HL-60 (cell line): ENCODE results near the gene INSRR.

Source experiments
- DNase-seq, 2 experiments: peaks; one replicate each; pipeline ENCODE4 v3.0.0-alpha.2; 2010 to 2020; ENCODE audit warnings: low read depth in 1 of 2, low spot score in 1 of 2
- H3K27ac ChIP-seq: fragments of 250-450 bp; sonication (Bioruptor Pico); replicated peaks from 2 replicates; pipeline ENCODE4 v1.5.1; 2020; ENCODE audit warnings: mild to moderate bottlenecking, moderate library complexity
- H3K27me3 ChIP-seq: fragments of 250-450 bp; sonication (Bioruptor Pico); 2 replicates; pipeline ENCODE4 v1.5.1; 2021; ENCODE audit warnings: mild to moderate bottlenecking, moderate library complexity; ENCODE audit not compliant: insufficient read depth, poor library complexity, severe bottlenecking
- H3K4me3 ChIP-seq: replicated peaks from 2 replicates; pipeline ENCODE4 v1.5.1; 2011; ENCODE audit warnings: mild to moderate bottlenecking, control low read depth, low read length; ENCODE audit not compliant: insufficient read depth
- GABPA ChIP-seq: IDR thresholded peaks from 2 replicates; pipeline ENCODE4 v1.6.1; 2012; ENCODE audit warnings: low read depth
- POLR2AphosphoS5 ChIP-seq: IDR thresholded peaks from 2 replicates; pipeline ENCODE4 v1.6.1; 2012; ENCODE audit warnings: low read depth
- SPI1 ChIP-seq: IDR thresholded peaks from 2 replicates; pipeline ENCODE4 v1.6.1; 2012; ENCODE audit warnings: low read depth, mild to moderate bottlenecking, borderline replicate concordance
- TF ChIP-seq, protein P1 (sequence below): IDR thresholded peaks from 2 replicates; pipeline ENCODE4 v1.6.1; 2012; ENCODE audit warnings: low read depth; ENCODE audit not compliant: insufficient replicate concordance
- TF ChIP-seq, protein P2 (sequence below): IDR thresholded peaks from one replicate; pipeline ENCODE4 v1.5.1; 2011; ENCODE audit warnings: low read length, control low read depth, inconsistent platforms; ENCODE audit not compliant: insufficient read depth

INSRR gene

DNA sequence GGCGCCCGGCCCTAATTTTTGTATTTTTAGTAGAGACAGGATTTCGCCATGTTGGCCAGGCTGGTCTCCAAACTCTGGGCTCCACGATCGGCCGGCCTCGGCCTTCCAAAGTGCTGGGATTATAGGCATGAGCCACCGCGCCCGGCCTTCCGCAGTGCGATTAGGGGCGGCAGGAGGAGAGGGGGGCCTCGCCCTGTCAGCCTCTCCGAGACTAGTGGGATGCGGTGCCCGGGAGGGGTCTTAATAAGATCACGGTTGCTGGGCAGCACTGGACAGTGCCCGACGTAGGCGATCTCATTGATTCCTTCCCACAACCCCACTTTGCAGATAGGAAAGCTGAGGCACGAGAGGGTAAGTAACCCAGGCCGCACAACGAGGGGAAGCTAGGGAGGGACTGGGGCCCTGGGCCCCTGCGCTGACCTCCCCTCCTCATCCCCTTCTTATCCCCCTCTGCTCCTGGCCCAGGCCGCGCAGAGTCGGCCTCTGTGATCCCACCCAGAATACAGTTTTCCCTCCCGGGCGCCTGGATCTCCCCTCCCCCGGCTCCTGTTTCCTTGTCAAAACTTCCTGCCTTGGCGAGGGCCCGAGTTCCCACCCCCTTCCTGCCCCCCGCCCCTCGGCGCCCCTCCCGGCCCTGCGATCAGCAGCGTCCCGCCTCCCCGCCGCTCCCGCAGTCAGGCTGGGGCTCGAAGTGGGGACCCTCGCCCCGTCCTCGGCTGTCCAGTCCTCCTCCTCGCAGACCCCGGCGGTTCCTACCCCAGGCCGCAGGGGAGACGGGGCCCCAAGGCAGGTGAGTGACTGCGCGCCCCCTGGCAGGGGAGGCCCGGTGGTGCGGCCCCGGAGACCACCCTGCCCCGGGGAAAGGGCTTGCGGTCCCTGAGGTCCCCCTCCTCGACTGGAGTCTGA, 34.4 kb upstream of the INSRR start, which contains the start of gene PEAR1:
TSS of gene PEAR1 (plus strand) at position 671 of the 906 bp plus-strand sequence. CDS start 10,209 bp downstream, outside the sequence.
- Histone ChIP-seq H3K4me3 (no peak within 1 kb of the TSS), H3K27me3 (peaks cover 30% of the 10 kb centered on the region), H3K27ac (no peak within 1 kb of the TSS)
- TF ChIP-seq GABPA (no peak), SPI1 (no peak), POLR2AphosphoS5 (no peak)
- TF ChIP-seq, protein P1, sequence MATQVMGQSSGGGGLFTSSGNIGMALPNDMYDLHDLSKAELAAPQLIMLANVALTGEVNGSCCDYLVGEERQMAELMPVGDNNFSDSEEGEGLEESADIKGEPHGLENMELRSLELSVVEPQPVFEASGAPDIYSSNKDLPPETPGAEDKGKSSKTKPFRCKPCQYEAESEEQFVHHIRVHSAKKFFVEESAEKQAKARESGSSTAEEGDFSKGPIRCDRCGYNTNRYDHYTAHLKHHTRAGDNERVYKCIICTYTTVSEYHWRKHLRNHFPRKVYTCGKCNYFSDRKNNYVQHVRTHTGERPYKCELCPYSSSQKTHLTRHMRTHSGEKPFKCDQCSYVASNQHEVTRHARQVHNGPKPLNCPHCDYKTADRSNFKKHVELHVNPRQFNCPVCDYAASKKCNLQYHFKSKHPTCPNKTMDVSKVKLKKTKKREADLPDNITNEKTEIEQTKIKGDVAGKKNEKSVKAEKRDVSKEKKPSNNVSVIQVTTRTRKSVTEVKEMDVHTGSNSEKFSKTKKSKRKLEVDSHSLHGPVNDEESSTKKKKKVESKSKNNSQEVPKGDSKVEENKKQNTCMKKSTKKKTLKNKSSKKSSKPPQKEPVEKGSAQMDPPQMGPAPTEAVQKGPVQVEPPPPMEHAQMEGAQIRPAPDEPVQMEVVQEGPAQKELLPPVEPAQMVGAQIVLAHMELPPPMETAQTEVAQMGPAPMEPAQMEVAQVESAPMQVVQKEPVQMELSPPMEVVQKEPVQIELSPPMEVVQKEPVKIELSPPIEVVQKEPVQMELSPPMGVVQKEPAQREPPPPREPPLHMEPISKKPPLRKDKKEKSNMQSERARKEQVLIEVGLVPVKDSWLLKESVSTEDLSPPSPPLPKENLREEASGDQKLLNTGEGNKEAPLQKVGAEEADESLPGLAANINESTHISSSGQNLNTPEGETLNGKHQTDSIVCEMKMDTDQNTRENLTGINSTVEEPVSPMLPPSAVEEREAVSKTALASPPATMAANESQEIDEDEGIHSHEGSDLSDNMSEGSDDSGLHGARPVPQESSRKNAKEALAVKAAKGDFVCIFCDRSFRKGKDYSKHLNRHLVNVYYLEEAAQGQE: peak; percentile 28
- TF ChIP-seq, protein P2, sequence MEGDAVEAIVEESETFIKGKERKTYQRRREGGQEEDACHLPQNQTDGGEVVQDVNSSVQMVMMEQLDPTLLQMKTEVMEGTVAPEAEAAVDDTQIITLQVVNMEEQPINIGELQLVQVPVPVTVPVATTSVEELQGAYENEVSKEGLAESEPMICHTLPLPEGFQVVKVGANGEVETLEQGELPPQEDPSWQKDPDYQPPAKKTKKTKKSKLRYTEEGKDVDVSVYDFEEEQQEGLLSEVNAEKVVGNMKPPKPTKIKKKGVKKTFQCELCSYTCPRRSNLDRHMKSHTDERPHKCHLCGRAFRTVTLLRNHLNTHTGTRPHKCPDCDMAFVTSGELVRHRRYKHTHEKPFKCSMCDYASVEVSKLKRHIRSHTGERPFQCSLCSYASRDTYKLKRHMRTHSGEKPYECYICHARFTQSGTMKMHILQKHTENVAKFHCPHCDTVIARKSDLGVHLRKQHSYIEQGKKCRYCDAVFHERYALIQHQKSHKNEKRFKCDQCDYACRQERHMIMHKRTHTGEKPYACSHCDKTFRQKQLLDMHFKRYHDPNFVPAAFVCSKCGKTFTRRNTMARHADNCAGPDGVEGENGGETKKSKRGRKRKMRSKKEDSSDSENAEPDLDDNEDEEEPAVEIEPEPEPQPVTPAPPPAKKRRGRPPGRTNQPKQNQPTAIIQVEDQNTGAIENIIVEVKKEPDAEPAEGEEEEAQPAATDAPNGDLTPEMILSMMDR: no peak
- no peak for DNase-seq

GRCh38 chr1:156892190-156893047, 33.5 kb upstream of the INSRR start:
- TF ChIP-seq GABPA (no peak), POLR2AphosphoS5 (no peak), SPI1 (no peak)
- TF ChIP-seq, protein P1: no peak
- TF ChIP-seq, protein P2: peak; percentile 49
- Histone ChIP-seq H3K4me3 (no peak overlapping the region), H3K27ac (no peak overlapping the region), H3K27me3 (peaks cover 30% of the 10 kb centered on the region)
- peak; percentile 53 to 80 for DNase-seq

- Histone ChIP-seq H3K27ac (no peak overlapping the region), H3K27me3 (peaks cover 28% of the 10 kb centered on the region), H3K4me3 (no peak overlapping the region)
- peak; percentile 57 to 66 for DNase-seq
- no peak for TF ChIP-seq SPI1
- no peak for TF ChIP-seq GABPA
- TF ChIP-seq, protein P1: no peak
- TF ChIP-seq POLR2AphosphoS5: no peak
- TF ChIP-seq, protein P2: peak; percentile 63
These were observed 31.1 kb upstream of the INSRR start for GRCh38 chr1:156889802-156890580.
